GM12872 (cell line): ENCODE measurements around the gene ITSN2.

Source experiments
- CTCF ChIP-seq: IDR thresholded peaks from 3 replicates; pipeline ENCODE4 v1.5.1; 2011; ENCODE audit warnings: low read depth, mild to moderate bottlenecking, low read length, moderate library complexity; ENCODE audit not compliant: insufficient read depth

ITSN2 gene

GRCh38 chr2:24317491-24317920 lies 42.8 kb downstream of the ITSN2 start:
- TF ChIP-seq CTCF = no peak

DNA sequence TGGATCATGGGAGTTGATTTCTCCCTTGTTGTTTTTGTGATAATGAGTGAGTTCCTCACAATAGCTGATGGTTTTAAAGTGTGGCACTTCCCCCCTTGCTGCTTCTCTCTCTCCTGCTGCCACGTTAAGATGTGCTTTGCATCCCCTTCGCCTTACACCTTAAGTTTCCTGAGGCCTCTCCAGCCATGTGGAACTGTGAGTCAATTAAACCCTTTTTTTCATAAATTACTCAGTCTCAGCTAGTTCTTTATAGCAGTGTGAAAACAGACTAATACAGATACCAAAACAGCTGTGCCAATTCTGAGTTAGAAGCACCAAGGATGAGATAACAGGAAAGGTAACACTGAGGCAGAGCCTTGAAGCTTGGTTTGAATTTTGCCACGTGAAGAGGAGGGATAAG lies 44.7 kb downstream of the ITSN2 start:
- no peak for TF ChIP-seq CTCF

DNA sequence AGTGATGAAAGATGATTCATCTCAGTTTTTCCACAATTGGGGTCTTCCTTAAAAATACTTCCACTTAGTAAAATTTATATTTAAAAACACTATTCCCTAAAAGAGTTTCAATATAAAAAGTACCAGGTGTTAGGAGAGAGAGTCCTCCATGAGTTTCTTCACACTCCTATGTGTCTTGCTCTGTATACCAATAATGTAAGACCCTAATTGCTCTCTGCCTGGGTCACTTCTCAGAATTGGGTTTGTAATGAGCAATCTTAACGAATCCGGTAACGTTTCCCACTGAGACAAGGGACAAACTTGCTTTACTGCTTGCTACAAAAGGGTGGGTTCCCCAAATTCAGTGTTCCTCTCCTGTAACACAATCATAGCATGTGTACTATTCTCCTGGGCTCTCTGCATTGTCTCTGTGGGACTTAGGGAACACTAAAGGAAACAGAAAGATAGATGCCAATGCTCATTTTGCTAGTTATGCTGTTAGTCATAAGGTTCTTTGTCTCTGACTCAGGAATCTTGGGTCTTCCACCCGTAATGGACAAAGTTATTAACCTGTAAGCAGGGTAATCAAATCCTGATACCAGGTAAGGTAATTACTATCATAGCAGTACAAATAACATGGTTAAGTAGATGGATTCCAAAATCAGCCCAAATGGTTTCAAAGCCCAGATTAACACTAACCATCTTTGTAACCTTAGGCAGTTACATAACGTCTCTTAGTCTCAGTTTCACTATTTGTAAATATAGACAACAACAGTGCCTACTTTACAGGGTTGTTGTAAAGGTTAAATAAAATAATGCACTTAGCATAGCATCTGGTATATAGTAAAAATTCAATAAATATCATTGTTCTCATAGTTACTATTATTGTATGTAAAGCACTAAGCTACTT lies 46.3 kb downstream of the ITSN2 start:
- TF ChIP-seq CTCF = no peak

DNA sequence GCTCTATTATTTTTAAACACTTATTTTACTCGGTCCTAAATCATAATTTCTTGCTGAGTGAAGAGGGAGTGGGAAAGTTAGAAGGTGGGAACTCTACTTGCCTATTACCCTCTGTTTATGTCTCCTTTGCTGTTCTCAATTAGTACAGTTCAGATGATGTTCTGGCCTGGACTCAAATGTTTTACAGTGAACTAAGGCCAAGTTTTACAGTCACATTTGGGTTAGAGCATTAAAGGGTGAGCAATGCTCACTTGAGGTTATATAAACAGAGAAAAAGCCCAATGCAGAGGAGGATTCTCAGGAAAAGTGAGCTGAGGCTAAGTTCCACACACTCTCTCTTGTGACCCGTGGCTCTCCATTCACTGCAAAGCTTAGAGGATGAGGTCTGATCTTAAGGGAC lies 52.4 kb downstream of the ITSN2 start:
- no peak for TF ChIP-seq CTCF

DNA sequence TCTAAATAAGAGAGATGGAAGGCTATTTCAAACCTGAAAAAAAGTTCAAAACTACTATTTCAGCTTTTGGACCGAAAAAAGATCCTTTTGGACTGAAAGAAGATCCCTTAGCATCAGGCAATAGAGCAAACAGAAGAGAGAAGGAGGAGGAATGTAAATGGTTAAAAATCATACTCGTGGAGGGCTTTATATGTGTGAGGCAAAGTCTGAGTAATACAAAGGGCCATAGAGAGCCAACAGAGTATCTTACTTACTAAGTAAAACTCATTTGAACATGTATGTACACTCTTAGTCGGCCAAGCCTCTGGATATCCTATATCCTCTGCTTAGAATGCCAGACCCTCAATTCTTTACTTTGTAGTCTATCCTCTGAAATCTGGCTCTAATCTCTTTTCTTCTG lies 55.7 kb downstream of the ITSN2 start:
- no peak for TF ChIP-seq CTCF

DNA sequence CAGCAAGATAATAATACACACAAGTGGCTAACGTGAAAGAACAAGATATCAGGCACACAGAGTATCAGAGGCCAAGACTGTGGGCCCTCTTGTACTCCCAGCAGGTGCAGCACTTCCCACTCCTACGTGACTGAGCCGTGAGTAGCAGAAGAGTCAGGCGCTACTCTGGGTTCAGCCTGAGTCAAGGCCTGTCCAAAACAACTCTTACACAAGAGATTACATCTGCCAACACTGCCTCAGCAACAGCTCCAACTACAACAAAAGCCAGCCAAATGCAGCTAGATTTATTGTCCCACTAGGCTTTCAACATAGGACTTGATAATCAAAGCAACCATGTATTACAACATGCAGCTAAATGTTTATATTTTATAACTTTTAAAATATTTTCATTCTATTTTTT lies 56.2 kb downstream of the ITSN2 start:
- TF ChIP-seq CTCF = no peak

GRCh38 chr2:24301599-24301998 lies 58.7 kb downstream of the ITSN2 start:
- no peak for TF ChIP-seq CTCF
